CD14-positive monocyte (primary cell): ENCODE measurements around the gene FXYD1. TPM values are rescaled to one million over a fixed set of nuclear protein-coding genes. Genes with fewer than 3 reads are reported as not detected.

Experiments
- DNase-seq, 3 donors: peaks; one replicate each; pipeline ENCODE4 v3.0.0-alpha.2; 2011 to 2022
- H2AFZ ChIP-seq: 2 replicates; pipeline ENCODE4 v1.6.0; 2012; ENCODE audit warnings: mild to moderate bottlenecking, low read depth, low read length, inconsistent platforms; ENCODE audit not compliant: insufficient read depth, poor library complexity, severe bottlenecking
- H3K27ac ChIP-seq, 2 donors: 1 replicate in 1 of 2; 2 replicates in 1 of 2; pipeline ENCODE4 v1.5.1; 2012 to 2013; ENCODE audit warnings: low read length in 2 of 2, control low read depth in 1 of 2, inconsistent platforms in 1 of 2, low read depth in 1 of 2, mild to moderate bottlenecking in 1 of 2
- H3K27me3 ChIP-seq, 2 donors: one replicate each; pipeline versions ENCODE4 v1.6.0 to v1.6.1; 2011 to 2013; ENCODE audit warnings: low read length in 2 of 2; ENCODE audit not compliant: control insufficient read depth in 2 of 2, insufficient read depth in 2 of 2
- H3K36me3 ChIP-seq, 2 donors: replicated peaks in 1 of 2; 1 replicate in 1 of 2; 2 replicates in 1 of 2; pipeline versions ENCODE4 v1.5.1 to v1.6.1; 2012 to 2013; ENCODE audit warnings: low read length in 2 of 2, control low read depth in 1 of 2, inconsistent platforms in 1 of 2, mild to moderate bottlenecking in 1 of 2; ENCODE audit not compliant: insufficient read depth in 2 of 2, control insufficient read depth in 1 of 2
- H3K4me1 ChIP-seq, 2 donors: 1 replicate in 1 of 2; 2 replicates in 1 of 2; pipeline versions ENCODE4 v1.5.1 to v1.6.1; 2012 to 2013; ENCODE audit warnings: low read length in 2 of 2, control low read depth in 1 of 2, inconsistent platforms in 1 of 2, mild to moderate bottlenecking in 1 of 2, moderate library complexity in 1 of 2; ENCODE audit not compliant: insufficient read depth in 2 of 2, control insufficient read depth in 1 of 2
- H3K4me2 ChIP-seq: replicated peaks from 2 replicates; pipeline ENCODE3; 2012; ENCODE audit warnings: low read length, moderate library complexity, mild to moderate bottlenecking; ENCODE audit not compliant: poor library complexity, severe bottlenecking; ENCODE audit errors: extremely low read depth
- H3K4me3 ChIP-seq, 3 experiments: fragments of 200-600 bp in 1 of 3; sonication (generic) in 1 of 3; replicated peaks in 1 of 3; 1 replicate in 2 of 3; 2 replicates in 1 of 3; pipeline ENCODE4 v1.5.1; 2011 to 2013; ENCODE audit warnings: low read length in 3 of 3, mild to moderate bottlenecking in 3 of 3, control low read depth in 2 of 3, low read depth in 2 of 3, inconsistent platforms in 1 of 3, moderate library complexity in 1 of 3
- H3K79me2 ChIP-seq: 2 replicates; pipeline ENCODE4 v1.6.0; 2012; ENCODE audit warnings: mild to moderate bottlenecking, control low read depth, inconsistent platforms, low read length, moderate library complexity; ENCODE audit not compliant: insufficient read depth
- H3K9ac ChIP-seq: 2 replicates; pipeline ENCODE4 v1.6.0; 2017; ENCODE audit warnings: low read length, mild to moderate bottlenecking; ENCODE audit not compliant: insufficient read depth, poor library complexity, severe bottlenecking
- H3K9me3 ChIP-seq, 2 donors: replicated peaks in 1 of 2; 1 replicate in 1 of 2; 2 replicates in 1 of 2; pipeline versions ENCODE4 v1.5.1 to v1.6.1; 2012 to 2013; ENCODE audit warnings: low read length in 2 of 2, control low read depth in 1 of 2; ENCODE audit not compliant: control insufficient read depth in 1 of 2, insufficient read depth in 1 of 2
- H4K20me1 ChIP-seq: 2 replicates; pipeline ENCODE4 v1.6.0; 2012; ENCODE audit warnings: mild to moderate bottlenecking, low read length, control low read depth, moderate library complexity; ENCODE audit not compliant: insufficient read depth
- H3K27ac Mint-ChIP-seq, 7 donors: one replicate each; pipeline ENCODE4 v1.8.0; 2020; ENCODE audit warnings: mild to moderate bottlenecking in 7 of 7, mixed read lengths in 7 of 7, moderate library complexity in 6 of 7, inconsistent platforms in 2 of 7
- H3K27me3 Mint-ChIP-seq, 3 donors: one replicate each; pipeline ENCODE4 v1.8.0; 2021 to 2022; ENCODE audit warnings: low read depth in 3 of 3, mild to moderate bottlenecking in 3 of 3, mixed read lengths in 3 of 3, moderate library complexity in 3 of 3, inconsistent platforms in 1 of 3
- H3K36me3 Mint-ChIP-seq, 2 donors: one replicate each; pipeline ENCODE4 v1.8.0; 2020; ENCODE audit warnings: mixed read lengths in 2 of 2, inconsistent platforms in 1 of 2, mild to moderate bottlenecking in 1 of 2
- H3K4me1 Mint-ChIP-seq: one replicate; pipeline ENCODE4 v1.8.0; 2020; ENCODE audit warnings: mild to moderate bottlenecking, mixed read lengths
- H3K4me3 Mint-ChIP-seq, 2 donors: one replicate each; pipeline ENCODE4 v1.8.0; 2020; ENCODE audit warnings: mild to moderate bottlenecking in 2 of 2, mixed read lengths in 2 of 2, moderate library complexity in 1 of 2
- H3K9me3 Mint-ChIP-seq, 7 donors: one replicate each; pipeline ENCODE4 v1.8.0; 2020 to 2022; ENCODE audit warnings: mixed read lengths in 7 of 7, mild to moderate bottlenecking in 6 of 7, moderate library complexity in 6 of 7, inconsistent platforms in 2 of 7
- WGBS: methylation state at CpG from one replicate; pipeline ENCODE4 v1.1.5; 2013; ENCODE audit warnings: missing lambda C conversion rate; ENCODE audit not compliant: insufficient coverage; 5-methylcytosine and 5-hydroxymethylcytosine counted together
- intact Hi-C, 2 donors: fragments of 100-400 bp; cut with micrococcal nuclease; formaldehyde crosslinking; loops; one replicate each; pipeline versions ENCODE4 v1.15.0 to v1.15.1; 2023
- polyA plus RNA-seq, 3 donors: library from polyadenylated mRNA; depleted of rRNA in 1 of 3; unstranded in 2 of 3; stranded (reverse) in 1 of 3; fragments of 300-500 nt in 2 of 3; fragments of >200 nt in 1 of 3; fragmentation: Illumina TruSeq in 2 of 3; gene quantifications; 1 replicate in 2 of 3; 2 replicates in 1 of 3; pipeline ENCODE4 v1.2.3, GENCODE V29; 2012 to 2021
- TF ChIP-seq, protein P1 (sequence below): fragments of 200-600 bp; IDR thresholded peaks from one replicate; pipeline ENCODE4 v1.8.0; 2022; ENCODE audit warnings: antibody characterized with exemption, mild to moderate bottlenecking

The FXYD1 gene
- polyA plus RNA-seq, 3 donors, result 0.25 to 0.74 TPM; not detected in 1

DNA sequence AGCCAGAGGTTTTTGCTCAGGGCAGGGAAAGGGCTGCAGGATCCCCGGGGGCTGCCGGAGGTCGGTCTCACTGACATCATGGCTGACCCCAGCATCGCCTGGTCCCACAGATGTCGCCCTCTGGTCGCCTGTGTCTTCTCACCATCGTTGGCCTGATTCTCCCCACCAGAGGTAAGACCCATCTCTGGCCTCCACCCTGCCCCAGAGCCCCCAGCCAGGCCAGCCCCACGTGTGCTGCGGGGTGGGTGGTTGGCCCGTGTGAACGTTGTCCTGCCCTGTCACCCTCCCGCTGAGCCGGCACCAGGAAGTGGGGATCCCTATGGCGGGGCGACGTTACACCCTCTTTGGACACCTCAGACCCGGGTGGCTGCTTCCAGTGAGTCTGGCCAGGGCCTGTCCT, 16.8 kb downstream of the FXYD1 start:
- Histone ChIP-seq H4K20me1 (peaks cover 45% of the 10 kb centered on the region), H3K27ac (peak overlapping the region; percentile 76 to 88), H3K4me2 (peak overlapping the region; percentile 96), H3K36me3 (peaks cover 36 to 41% of the 10 kb centered on the region in 2 donors), H3K9me3 (no peaks in the 10 kb centered on the region), H3K4me1 (peaks cover 39 to 53% of the 10 kb centered on the region in 2 donors), H2AFZ (peak overlapping the region; percentile 91), H3K9ac (peak overlapping the region; percentile 83), H3K27me3 (no peaks in the 10 kb centered on the region), H3K4me3 (peak overlapping the region; percentile 74 to 95 (median 89)), H3K79me2 (peaks cover 70% of the 10 kb centered on the region)
- Mint-ChIP-seq H3K27ac (peak overlapping the region; percentile 88 to 100 (median 98)), H3K36me3 (peaks cover 46 to 51% of the 10 kb centered on the region in 2 donors), H3K4me1 (peaks cover 47% of the 10 kb centered on the region), H3K9me3 (peaks cover 0 to 3% (median 0%) of the 10 kb centered on the region in 7 donors), H3K27me3 (peaks cover 4 to 14% (median 5%) of the 10 kb centered on the region in 3 donors), H3K4me3 (peak overlapping the region; percentile 99 to 100)
- TF ChIP-seq, protein P1, sequence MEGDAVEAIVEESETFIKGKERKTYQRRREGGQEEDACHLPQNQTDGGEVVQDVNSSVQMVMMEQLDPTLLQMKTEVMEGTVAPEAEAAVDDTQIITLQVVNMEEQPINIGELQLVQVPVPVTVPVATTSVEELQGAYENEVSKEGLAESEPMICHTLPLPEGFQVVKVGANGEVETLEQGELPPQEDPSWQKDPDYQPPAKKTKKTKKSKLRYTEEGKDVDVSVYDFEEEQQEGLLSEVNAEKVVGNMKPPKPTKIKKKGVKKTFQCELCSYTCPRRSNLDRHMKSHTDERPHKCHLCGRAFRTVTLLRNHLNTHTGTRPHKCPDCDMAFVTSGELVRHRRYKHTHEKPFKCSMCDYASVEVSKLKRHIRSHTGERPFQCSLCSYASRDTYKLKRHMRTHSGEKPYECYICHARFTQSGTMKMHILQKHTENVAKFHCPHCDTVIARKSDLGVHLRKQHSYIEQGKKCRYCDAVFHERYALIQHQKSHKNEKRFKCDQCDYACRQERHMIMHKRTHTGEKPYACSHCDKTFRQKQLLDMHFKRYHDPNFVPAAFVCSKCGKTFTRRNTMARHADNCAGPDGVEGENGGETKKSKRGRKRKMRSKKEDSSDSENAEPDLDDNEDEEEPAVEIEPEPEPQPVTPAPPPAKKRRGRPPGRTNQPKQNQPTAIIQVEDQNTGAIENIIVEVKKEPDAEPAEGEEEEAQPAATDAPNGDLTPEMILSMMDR, result no peak
- DNase-seq, result peak in 2 of 3 donors; percentile 38 to 51
- 0% methylated on average over 13 of the region's 17 CpGs for WGBS
- intact Hi-C loops, result loop anchor here in 1 of 2 donors (2.0 kb wide), 1 partner anchor 55 kb away; no protein-coding TSS in a partner anchor

GRCh38 chr19:35155981-35156672, 17.5 kb downstream of the FXYD1 start:
- Histone ChIP-seq H3K9ac (peak overlapping the region; percentile 83), H3K4me1 (peaks cover 39 to 48% of the 10 kb centered on the region in 2 donors), H3K4me3 (peak overlapping the region; percentile 74 to 95 (median 89)), H3K79me2 (peaks cover 76% of the 10 kb centered on the region), H2AFZ (peak overlapping the region; percentile 91), H3K27me3 (no peaks in the 10 kb centered on the region), H3K4me2 (peak overlapping the region; percentile 96), H3K36me3 (peaks cover 43 to 48% of the 10 kb centered on the region in 2 donors), H4K20me1 (peaks cover 45% of the 10 kb centered on the region), H3K9me3 (peaks cover 0 to 2% of the 10 kb centered on the region in 2 donors), H3K27ac (peak overlapping the region in 1 of 2 donors; percentile 88)
- H3K9me3 Mint-ChIP-seq, result peaks cover 0 to 3% (median 1%) of the 10 kb centered on the region in 7 donors
- H3K4me1 Mint-ChIP-seq, result peaks cover 43% of the 10 kb centered on the region
- WGBS, result 90% methylated on average over 3 of the region's 6 CpGs
- H3K27me3 Mint-ChIP-seq, result peaks cover under 1 to 14% (median 3%) of the 10 kb centered on the region in 3 donors
- peak overlapping the region; percentile 58 to 100 (median 98) for H3K27ac Mint-ChIP-seq
- intact Hi-C loops, result loop anchor here in 1 of 2 donors (2.0 kb wide), 1 partner anchor 55 kb away; no protein-coding TSS in a partner anchor
- TF ChIP-seq, protein P1, result no peak
- peak overlapping the region; percentile 99 to 100 for H3K4me3 Mint-ChIP-seq
- peaks cover 53 to 58% of the 10 kb centered on the region in 2 donors for H3K36me3 Mint-ChIP-seq
- DNase-seq, result no peak
